PC-3 (cell line): ENCODE results near the gene EPHA7. TPM values are rescaled to one million over a fixed set of nuclear protein-coding genes. Genes with fewer than 3 reads are reported as not detected.

Experiments used
- ATAC-seq: fragments of 200-7000 bp; cut with Tn5 transposase; 2 replicates; pipeline ENCODE4 v1.9.1; 2020; ENCODE audit warnings: mild to moderate bottlenecking, moderate library complexity
- BruUV-seq: library from RNA; stranded (reverse); fragments of 400-500 nt; replicated peaks from 2 replicates; lab custom pipeline; 2021; lab: Mats Ljungman, UMichigan
- CTCF ChIA-PET: fragments of 300-600 bp; sonication (Branson Sonifier 250); formaldehyde crosslinking; loops from one replicate; lab custom pipeline; 2022; ENCODE audit warnings: antibody characterized with exemption; lab: Charles Lee
- POLR2A ChIA-PET: fragments of 300-600 bp; sonication (Branson Sonifier 250); formaldehyde crosslinking; loops from one replicate; lab custom pipeline; 2022; ENCODE audit warnings: antibody characterized with exemption; ENCODE audit not compliant: unreplicated experiment; lab: Charles Lee
- DNase-seq: peaks from one replicate; pipeline ENCODE4 v3.0.0-alpha.2; 2015
- H2AFZ ChIP-seq: fragments of 300-600 bp; sonication (generic); 2 replicates; pipeline ENCODE4 v1.6.0; 2016; ENCODE audit warnings: antibody characterized with exemption, low read length
- H3F3A ChIP-seq: fragments of 300-600 bp; sonication (generic); one replicate; pipeline ENCODE4 v1.6.0; 2017; ENCODE audit warnings: antibody characterized with exemption, low read length, control low read depth, mild to moderate bottlenecking; ENCODE audit not compliant: unreplicated experiment
- H3K27ac ChIP-seq: fragments of 300-600 bp; sonication (generic); 2 replicates; pipeline ENCODE4 v1.5.1; 2016; ENCODE audit warnings: mild to moderate bottlenecking, low read length
- H3K27me3 ChIP-seq: fragments of 300-600 bp; sonication (generic); 2 replicates; pipeline ENCODE4 v1.6.1; 2016; ENCODE audit warnings: low read length, mixed read lengths
- H3K36me3 ChIP-seq: fragments of 300-600 bp; sonication (generic); 2 replicates; pipeline ENCODE4 v1.6.1; 2016; ENCODE audit warnings: low read depth, mixed run types, low read length, mixed read lengths
- H3K4me1 ChIP-seq: fragments of 300-600 bp; sonication (generic); 2 replicates; pipeline ENCODE4 v1.5.1; 2016; ENCODE audit warnings: low read length; ENCODE audit not compliant: insufficient read depth
- H3K4me2 ChIP-seq: fragments of 300-600 bp; sonication (generic); 2 replicates; pipeline ENCODE4 v1.6.0; 2016; ENCODE audit warnings: low read length
- H3K4me3 ChIP-seq: fragments of 300-600 bp; sonication (generic); 2 replicates; pipeline ENCODE4 v1.5.1; 2016; ENCODE audit warnings: mild to moderate bottlenecking, low read length, mixed read lengths
- H3K79me2 ChIP-seq: fragments of 300-600 bp; sonication (generic); 2 replicates; pipeline ENCODE4 v1.6.1; 2017; ENCODE audit warnings: low read length, mixed read lengths
- H3K9ac ChIP-seq: fragments of 300-600 bp; sonication (generic); 2 replicates; pipeline ENCODE4 v1.6.0; 2016; ENCODE audit warnings: mild to moderate bottlenecking, low read length
- H3K9me2 ChIP-seq: fragments of 300-600 bp; sonication (generic); replicated peaks from 2 replicates; pipeline ENCODE4 v1.6.1; 2016; ENCODE audit warnings: mixed run types, low read length, mixed read lengths
- H3K9me3 ChIP-seq: fragments of 300-600 bp; sonication (generic); 2 replicates; pipeline ENCODE4 v1.6.1; 2016; ENCODE audit warnings: low read length, mixed read lengths
- H4K20me1 ChIP-seq: fragments of 300-600 bp; sonication (generic); 2 replicates; pipeline ENCODE4 v1.6.1; 2016; ENCODE audit warnings: low read length, mixed read lengths
- CTCF ChIP-seq: fragments of 300-600 bp; sonication (generic); conservative IDR thresholded peaks from 2 replicates; pipeline ENCODE4 v1.5.1; 2017; ENCODE audit warnings: antibody characterized with exemption, low read depth, mild to moderate bottlenecking, low read length
- EZH2 ChIP-seq: fragments of 300-600 bp; sonication (generic); IDR thresholded peaks from one replicate; pipeline ENCODE4 v1.6.1; 2017; ENCODE audit warnings: antibody characterized with exemption, mild to moderate bottlenecking, low read length; ENCODE audit not compliant: unreplicated experiment
- EZH2phosphoT487 ChIP-seq: fragments of 300-600 bp; sonication (generic); IDR thresholded peaks from 2 replicates; pipeline ENCODE4 v1.6.1; 2018; ENCODE audit warnings: mild to moderate bottlenecking, antibody characterized with exemption, low read length, borderline replicate concordance
- intact Hi-C: fragments of 100-400 bp; cut with micrococcal nuclease; formaldehyde crosslinking; loops from 2 replicates; pipeline ENCODE4 v1.9.0; 2023
- total RNA-seq: library from RNA; depleted of rRNA; stranded (reverse); fragments of >200 nt; gene quantifications from 2 replicates; pipeline ENCODE4 v1.2.3, GENCODE V29; 2014

Gene EPHA7
- total RNA-seq, 1 experiment from 2014 or later = 1.4 TPM

GRCh38 chr6:93305088-93305487 lies 114.3 kb downstream of the EPHA7 start:
- no peak for ATAC-seq
- Histone ChIP-seq H3K4me3 (no peak overlapping the region), H2AFZ (no peak overlapping the region), H3K79me2 (no peaks in the 10 kb centered on the region), H3K36me3 (no peaks in the 10 kb centered on the region), H3K9me2 (no peaks in the 10 kb centered on the region), H3K9me3 (no peaks in the 10 kb centered on the region), H4K20me1 (no peaks in the 10 kb centered on the region), H3K4me2 (no peak overlapping the region), H3K9ac (no peak overlapping the region), H3K4me1 (no peaks in the 10 kb centered on the region), H3K27ac (no peak overlapping the region), H3K27me3 (no peaks in the 10 kb centered on the region), H3F3A (no peaks in the 10 kb centered on the region)
- CTCF ChIA-PET = no interaction called here
- TF ChIP-seq EZH2 (no peak), CTCF (no peak), EZH2phosphoT487 (no peak)
- DNase-seq = no peak
- POLR2A ChIA-PET = no interaction called here
- intact Hi-C loops = loop anchor here (10.0 kb wide), 1 partner anchor 260 kb away; no protein-coding TSS in a partner anchor
- no TSS peak for BruUV-seq

GRCh38 chr6:93304505-93304904 lies 114.9 kb downstream of the EPHA7 start:
- Histone ChIP-seq H3K79me2 (no peaks in the 10 kb centered on the region), H3K4me1 (no peaks in the 10 kb centered on the region), H3K36me3 (no peaks in the 10 kb centered on the region), H3F3A (no peaks in the 10 kb centered on the region), H3K27me3 (no peaks in the 10 kb centered on the region), H3K9me3 (no peaks in the 10 kb centered on the region), H2AFZ (no peak overlapping the region), H3K9ac (no peak overlapping the region), H4K20me1 (no peaks in the 10 kb centered on the region), H3K4me2 (no peak overlapping the region), H3K4me3 (no peak overlapping the region), H3K9me2 (no peaks in the 10 kb centered on the region), H3K27ac (no peak overlapping the region)
- POLR2A ChIA-PET = no interaction called here
- ATAC-seq = no peak
- intact Hi-C loops = loop anchor here (10.0 kb wide), 1 partner anchor 260 kb away; no protein-coding TSS in a partner anchor
- no peak for DNase-seq
- TF ChIP-seq EZH2phosphoT487 = no peak
- TF ChIP-seq CTCF = no peak
- no peak for TF ChIP-seq EZH2
- CTCF ChIA-PET = no interaction called here
- no TSS peak for BruUV-seq

- Histone ChIP-seq H3K27me3 (no peaks in the 10 kb centered on the region), H3K27ac (no peak overlapping the region)
- CTCF ChIA-PET = no interaction called here
These were observed 118.7 kb downstream of the EPHA7 start for GRCh38 chr6:93300661-93301060.

More at GRCh38 chr6:93300661-93301060, 118.7 kb downstream of the EPHA7 start:
- Histone ChIP-seq H3K79me2 (no peaks in the 10 kb centered on the region), H3K9me2 (no peaks in the 10 kb centered on the region), H3K4me2 (no peak overlapping the region), H3K4me3 (no peak overlapping the region), H2AFZ (no peak overlapping the region), H3K4me1 (no peaks in the 10 kb centered on the region), H3F3A (no peaks in the 10 kb centered on the region), H4K20me1 (no peaks in the 10 kb centered on the region), H3K9me3 (no peaks in the 10 kb centered on the region), H3K36me3 (no peaks in the 10 kb centered on the region), H3K9ac (no peak overlapping the region)
- POLR2A ChIA-PET = no interaction called here
- intact Hi-C loops = loop anchor here (10.0 kb wide), 1 partner anchor 256 kb away; no protein-coding TSS in a partner anchor
- BruUV-seq = no TSS peak
- peak; percentile 56 for DNase-seq
- TF ChIP-seq CTCF (no peak), EZH2 (no peak), EZH2phosphoT487 (no peak)
- ATAC-seq = peak; percentile 94
